GM21619 (cell line): Measurements from ENCODE around the gene ABHD14A.
"Not testable (repeated sequence)": the region's sequence is repeated elsewhere in the genome, so short reads cannot be mapped to it uniquely, and the experiment has no call there.

ENCODE experiments used
- ATAC-seq: cut with Tn5 transposase; IDR thresholded peaks from one replicate; pipeline ENCODE4 v1.9.1; 2021; ENCODE audit not compliant: unreplicated experiment

ABHD14A gene

DNA sequence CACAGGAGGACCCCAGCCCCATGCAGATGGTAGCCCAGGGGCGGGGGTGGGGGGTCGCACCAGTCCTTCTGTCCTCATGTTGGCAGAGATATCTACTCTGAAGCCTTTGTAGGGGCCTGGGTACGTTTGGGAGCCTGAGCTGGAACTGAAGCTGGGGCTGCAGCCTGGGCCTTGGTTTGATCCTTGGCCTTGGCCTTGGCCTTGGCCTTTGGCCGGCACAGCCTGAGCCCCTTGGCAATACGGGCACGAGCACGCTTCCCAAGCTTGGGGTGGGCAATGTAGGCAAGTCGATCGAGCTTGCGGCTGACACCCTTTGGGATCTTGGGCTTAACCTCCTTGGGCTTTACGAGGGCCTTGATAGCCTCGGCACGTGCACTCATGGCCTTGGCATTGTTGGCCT lies 18.8 kb downstream of the ABHD14A start:
- not testable (repeated sequence) for ATAC-seq

DNA sequence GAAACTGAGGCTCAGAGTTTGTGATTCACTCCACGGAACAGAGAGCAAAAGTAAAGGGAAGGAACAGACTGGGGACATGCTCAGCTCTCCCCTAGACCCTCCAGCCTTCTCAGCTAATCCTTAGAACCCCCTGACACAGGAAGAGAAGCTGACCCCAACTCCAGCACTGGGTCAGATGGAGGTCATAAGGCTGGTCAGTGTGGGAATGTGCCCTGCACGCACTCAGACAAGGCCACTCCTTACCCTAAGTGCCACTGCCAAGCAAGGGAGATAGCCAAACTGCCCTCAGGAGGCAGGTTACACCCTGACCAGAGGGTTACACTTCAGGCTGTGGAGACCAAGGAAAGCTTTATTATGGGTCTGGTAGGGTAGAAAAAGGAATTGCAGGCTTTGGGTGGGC lies 19.7 kb downstream of the ABHD14A start:
- ATAC-seq, result no peak

- peak; percentile 94 for ATAC-seq
Observed at GRCh38 chr3:51995346-51996163, 20.7 kb downstream of the ABHD14A start, which contains the start of gene RPL29. RPL29 (minus strand) TSS chr3:51995895; CDS start chr3:51995461, 434 bp downstream.

- ATAC-seq, result no peak
Observed at GRCh38 chr3:51997172-51997571, 22.3 kb downstream of the ABHD14A start.

DNA sequence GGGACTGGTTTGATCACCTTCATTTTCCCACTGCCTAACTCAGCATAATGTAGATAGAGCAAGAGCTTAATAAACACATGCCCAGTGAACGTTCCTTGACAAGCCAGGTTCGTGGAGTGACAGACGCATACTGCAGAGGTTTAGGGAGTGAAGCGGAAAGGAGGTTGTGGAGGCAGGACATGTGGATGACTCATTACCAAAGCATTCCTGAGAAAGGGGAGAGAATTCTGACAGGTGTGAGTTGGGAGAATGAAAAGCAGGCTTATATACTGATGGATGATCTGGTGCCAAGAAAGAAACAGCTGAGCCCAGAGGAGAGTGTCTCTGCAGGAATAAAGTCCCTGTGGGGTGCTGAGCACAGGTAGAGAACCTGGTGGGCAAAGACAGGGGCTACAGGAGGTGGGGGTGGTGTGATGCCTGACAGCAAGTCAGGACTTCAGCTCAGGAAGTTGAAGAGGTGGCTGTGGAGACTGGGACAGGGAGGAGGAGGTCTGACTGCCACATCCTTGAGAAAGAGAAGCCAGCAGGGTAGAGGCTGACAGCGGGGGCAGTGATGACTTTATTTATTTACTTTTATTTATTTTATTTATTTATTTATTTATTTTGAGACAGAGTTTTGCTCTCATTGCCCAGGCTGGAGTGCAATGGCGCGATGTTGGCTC lies 23.2 kb downstream of the ABHD14A start:
- ATAC-seq, result no peak

DNA sequence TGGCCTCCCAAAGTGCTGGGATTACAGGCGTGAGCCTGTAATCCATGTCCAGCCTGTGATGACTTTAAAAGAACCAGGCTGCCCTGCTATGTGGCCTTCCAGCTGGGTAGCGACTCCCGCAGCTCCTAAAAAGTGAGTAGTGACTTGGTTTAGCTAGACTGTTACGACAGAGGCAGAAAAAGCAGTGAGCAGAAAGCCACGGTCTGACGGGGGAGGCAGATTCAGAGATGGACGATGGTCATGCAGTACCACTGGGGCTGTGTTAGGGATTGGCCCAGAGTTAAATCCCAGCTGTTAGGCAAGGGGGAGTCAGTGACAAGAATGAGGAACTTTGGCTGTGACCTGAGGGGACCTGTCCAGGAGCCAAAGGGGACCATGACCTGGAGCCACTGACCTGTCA lies 23.9 kb downstream of the ABHD14A start:
- no peak for ATAC-seq

GRCh38 chr3:51999846-52000245 lies 25.0 kb downstream of the ABHD14A start:
- no peak for ATAC-seq

- peak; percentile 84 for ATAC-seq
Observed at GRCh38 chr3:52001443-52001974, 26.6 kb downstream of the ABHD14A start.

- no peak for ATAC-seq
Observed at GRCh38 chr3:52002748-52003147, 27.9 kb downstream of the ABHD14A start.

DNA sequence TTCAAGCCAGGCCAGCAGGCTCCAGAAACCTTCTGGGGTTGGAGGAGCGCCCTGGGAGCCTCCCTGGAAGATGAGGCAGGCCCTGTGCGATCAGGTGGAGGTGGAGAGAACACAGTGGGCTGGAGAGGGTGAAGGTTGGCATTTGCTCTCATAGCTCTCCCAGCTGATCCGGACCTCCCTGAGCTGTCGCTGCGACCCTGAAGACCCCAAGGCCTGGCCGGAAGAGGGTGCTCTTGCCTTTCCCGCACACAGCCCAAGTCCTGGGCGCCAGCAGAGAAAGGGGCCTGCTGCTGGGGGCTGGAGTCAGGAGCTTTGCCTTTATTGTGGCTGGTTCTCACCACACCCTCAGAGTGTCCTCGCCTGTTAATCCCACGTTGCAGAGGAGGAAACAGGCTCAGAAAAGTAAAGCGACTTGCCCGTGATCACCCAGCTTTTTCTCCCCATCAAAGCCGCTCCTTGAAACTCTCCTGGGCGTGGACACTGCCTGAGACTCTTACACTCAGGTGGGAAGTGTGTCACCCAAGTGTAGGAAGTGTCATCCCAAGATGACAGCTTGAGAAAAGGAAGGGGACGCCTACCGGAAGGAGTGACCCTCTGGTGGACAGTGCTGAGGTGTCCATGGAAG lies 29.4 kb downstream of the ABHD14A start:
- ATAC-seq, result no peak

DNA sequence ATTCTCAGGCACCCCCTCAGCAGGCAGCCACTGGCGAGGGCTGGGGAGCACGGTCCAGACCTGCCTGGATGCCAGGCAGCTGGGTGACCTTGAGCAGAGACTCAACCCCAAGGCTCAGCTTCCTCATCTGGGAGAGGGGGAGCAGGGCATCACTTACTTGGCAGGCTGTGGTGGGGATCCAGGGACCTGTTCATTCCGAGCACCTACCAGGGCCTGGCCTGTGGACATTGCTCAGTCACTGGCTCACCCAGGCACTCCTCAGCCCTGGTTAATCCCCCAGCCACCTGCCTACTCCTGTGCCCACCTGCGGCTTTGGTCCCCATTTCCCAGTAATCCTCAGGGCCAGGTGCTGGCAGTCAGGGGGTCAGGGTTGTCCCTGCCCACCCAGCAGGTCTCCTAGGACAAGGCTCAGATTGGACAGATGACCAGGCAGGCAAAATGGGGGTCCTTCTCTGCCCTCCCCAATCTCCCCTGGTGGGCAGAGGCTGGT lies 30.1 kb downstream of the ABHD14A start:
- no peak for ATAC-seq

DNA sequence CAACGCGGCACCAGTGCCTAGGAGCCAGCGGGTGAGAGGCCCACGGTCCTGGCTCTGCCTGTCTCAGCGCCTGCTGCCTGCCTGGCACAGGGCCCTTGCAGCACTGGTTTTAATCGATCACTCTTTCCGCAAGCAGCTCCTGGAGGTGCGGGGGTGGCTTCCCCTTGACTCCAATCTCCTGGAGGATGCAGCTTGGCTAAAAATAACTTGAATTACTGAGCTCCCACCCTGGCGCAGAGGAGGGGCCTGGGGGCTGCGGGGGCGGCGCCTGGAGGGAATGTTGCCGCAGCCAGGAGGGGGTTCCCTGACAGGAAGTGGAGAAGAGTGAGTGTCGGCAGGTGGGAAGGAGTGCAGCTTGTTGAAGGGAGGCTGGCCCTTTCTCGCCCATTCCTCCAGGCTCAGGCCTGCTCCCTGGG lies 30.7 kb downstream of the ABHD14A start:
- ATAC-seq, result no peak

DNA sequence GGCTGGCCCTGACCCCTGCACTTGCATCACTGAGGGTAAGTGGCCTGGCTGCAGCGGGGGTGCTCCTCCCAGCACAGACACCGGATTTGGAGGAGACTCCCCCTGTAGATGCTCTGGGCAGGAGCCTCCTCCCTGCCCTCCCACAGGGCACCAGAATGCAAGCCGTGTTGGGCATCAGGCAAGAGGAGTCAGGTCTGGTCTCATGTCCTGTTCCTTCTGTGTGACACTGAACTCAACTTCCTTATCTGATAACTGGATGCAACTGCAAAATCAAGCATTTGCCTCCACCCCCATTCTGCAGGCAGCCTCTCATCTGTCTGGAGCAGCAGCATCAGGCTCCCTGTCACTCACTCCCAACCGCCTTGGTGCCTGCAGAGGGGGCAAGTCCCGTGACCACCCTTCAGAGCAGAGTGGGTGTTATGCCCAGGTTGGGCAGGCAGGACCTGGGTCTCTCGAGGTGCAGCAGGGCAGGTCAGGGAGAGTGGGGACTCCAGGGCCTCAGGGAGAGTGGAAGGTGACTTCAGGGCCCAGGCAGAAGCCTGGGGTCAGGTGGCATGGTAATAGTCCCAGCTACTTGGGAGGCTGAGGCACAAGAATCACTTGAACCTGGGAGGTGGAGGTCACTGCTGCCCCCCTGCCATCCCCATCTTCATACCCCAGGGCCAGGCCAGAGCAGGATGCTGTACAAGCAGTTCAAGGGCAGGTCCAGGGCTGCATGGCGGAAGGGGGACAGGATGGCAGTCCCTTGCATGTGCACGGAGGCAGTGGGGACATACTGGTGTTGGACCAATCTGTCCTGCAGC lies 31.4 kb downstream of the ABHD14A start:
- no peak for ATAC-seq

GRCh38 chr3:52006820-52007133 lies 31.9 kb downstream of the ABHD14A start:
- no peak for ATAC-seq

DNA sequence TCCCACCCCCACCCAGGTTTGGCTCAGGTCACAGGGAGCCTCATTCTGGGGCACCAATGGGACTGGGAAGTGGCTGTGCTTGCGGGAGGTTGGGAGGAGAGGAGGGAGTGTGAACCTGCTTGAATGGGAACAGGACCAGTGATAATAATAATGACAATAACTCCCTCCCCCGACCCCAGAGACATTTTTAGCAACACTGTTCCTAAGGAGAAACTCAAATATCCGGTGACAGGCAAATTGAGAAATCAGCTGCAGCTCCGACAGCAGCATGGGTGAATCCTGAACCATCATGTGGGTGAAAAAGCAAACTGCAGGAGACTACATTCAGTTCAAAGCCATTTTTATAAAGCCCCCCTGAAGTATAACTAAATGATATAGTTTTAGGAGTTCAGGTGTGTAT lies 32.4 kb downstream of the ABHD14A start:
- ATAC-seq, result no peak

- ATAC-seq, result no peak
Observed at GRCh38 chr3:52010431-52010830, 35.6 kb downstream of the ABHD14A start.

DNA sequence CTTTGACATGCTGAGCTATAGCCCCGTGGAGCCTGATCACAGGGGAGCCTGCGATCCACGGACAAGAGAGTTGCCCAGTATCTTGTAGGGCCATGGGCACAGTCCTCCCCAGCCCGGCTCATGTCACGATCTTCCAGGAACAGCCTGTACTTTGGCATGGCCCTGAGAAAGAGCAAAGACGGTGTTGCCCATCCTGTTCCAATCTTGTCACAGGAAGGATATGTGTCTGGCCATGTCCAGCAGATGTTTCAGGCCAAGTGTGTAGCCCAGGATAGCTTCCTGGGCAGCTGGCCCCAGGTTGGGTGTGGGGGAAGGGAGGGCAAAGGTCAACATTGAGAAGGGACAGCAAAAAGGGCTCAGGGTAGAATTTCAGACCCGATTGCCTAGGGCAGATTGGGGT lies 37.8 kb downstream of the ABHD14A start:
- ATAC-seq, result no peak

GRCh38 chr3:52013802-52014598 lies 39.1 kb downstream of the ABHD14A start:
- ATAC-seq, result no peak

DNA sequence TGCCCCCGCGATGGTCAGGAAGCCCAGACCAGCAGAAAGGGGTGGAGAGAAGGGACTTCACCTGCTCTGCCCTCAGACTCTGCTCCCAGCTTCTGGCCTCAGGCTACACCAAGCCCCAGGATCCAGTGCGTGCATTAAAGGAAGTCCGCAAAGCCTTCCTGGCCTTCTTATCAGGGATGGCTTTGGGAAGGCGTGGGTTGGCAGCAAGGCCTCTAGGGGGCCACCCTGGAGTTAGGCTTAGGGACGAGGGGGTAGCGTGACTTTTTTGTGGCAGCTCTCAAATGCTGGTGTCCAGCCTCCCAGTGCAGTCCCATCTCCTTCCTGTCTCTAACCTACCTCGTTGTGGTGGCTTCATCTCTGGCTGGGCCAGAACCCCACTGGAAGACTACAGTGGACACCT lies 39.7 kb downstream of the ABHD14A start:
- no peak for ATAC-seq
